Fibroblast of pulmonary artery (primary cell): ENCODE results near the gene MGMT.

ENCODE experiments used
- DNase-seq: peaks from one replicate; pipeline ENCODE4 v3.0.0-alpha.2; 2010; ENCODE audit warnings: low read depth
- H3K4me3 ChIP-seq: replicated peaks from 2 replicates; pipeline ENCODE4 v1.5.1; 2011; ENCODE audit warnings: low read depth, mild to moderate bottlenecking, control low read depth, low read length, moderate library complexity
- TF ChIP-seq, protein P1 (sequence below): IDR thresholded peaks from 2 replicates; pipeline ENCODE4 v1.5.1; 2011; ENCODE audit warnings: mild to moderate bottlenecking, control low read depth, low read length, inconsistent platforms; ENCODE audit errors: missing control alignments

Gene MGMT

DNA sequence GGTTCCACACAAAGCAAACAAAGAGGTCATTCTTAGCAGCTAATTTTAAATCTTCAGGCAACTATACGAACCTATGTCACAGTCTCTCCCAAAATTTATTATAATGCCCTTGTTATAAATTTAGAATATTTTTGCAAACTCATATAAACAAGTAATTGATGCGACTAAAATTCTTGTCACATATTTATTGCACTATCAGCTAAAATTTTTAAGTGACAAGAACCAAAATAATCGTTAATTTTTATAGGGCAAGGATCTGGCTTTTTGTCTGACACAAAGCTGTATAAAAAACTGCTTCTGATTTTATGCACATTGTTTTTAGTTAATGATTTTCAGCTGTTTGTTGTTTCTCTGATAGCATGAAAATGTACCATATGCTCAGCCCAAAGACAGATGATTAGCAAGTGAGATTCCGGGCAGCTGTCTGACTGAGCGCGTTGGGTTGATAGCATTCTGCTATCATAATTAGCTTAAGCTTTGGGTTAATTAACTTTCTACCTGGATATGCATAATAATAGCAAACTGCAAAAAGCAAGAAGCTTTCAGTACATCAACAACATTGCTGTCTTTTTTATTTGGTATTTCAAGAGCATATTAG, 136.0 kb downstream of the MGMT start:
- H3K4me3 ChIP-seq: no peak overlapping the region
- DNase-seq: no peak
- TF ChIP-seq, protein P1, sequence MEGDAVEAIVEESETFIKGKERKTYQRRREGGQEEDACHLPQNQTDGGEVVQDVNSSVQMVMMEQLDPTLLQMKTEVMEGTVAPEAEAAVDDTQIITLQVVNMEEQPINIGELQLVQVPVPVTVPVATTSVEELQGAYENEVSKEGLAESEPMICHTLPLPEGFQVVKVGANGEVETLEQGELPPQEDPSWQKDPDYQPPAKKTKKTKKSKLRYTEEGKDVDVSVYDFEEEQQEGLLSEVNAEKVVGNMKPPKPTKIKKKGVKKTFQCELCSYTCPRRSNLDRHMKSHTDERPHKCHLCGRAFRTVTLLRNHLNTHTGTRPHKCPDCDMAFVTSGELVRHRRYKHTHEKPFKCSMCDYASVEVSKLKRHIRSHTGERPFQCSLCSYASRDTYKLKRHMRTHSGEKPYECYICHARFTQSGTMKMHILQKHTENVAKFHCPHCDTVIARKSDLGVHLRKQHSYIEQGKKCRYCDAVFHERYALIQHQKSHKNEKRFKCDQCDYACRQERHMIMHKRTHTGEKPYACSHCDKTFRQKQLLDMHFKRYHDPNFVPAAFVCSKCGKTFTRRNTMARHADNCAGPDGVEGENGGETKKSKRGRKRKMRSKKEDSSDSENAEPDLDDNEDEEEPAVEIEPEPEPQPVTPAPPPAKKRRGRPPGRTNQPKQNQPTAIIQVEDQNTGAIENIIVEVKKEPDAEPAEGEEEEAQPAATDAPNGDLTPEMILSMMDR: no peak

DNA sequence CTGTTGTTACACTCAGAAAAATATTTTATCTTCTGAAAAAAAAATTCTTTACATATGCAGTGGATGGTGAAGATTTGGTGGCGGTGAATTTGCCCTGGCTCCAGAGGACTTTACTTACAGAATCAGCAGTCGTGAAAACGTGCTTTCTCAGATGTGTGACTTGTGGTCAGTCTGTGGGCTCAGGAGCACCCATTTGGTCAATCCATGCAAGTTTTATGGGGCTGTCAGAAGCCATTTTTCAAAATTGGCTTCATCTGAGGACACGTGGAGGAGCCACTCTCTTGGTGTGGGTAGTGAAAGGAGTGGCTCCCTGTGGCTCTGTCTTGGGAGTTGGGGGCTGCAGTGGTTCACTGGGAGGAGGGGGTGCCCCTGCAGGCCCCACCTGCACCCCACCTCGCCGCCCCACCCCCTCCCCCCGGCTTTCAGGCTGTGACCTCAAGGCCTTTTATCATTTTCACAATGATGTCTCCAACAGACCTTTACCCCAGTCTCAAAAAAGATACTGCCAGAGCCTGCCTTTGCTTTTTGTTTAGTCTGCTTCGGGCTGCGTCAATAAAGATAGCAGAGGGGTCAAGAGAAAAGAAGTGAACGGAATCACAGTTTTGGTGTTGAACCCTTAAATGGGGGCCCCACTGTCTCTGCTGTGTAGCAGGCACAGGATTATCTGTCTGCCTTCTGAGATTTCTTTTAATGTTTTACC, 137.4 kb downstream of the MGMT start:
- TF ChIP-seq, protein P1: no peak
- no peak overlapping the region for H3K4me3 ChIP-seq
- DNase-seq: no peak

DNA sequence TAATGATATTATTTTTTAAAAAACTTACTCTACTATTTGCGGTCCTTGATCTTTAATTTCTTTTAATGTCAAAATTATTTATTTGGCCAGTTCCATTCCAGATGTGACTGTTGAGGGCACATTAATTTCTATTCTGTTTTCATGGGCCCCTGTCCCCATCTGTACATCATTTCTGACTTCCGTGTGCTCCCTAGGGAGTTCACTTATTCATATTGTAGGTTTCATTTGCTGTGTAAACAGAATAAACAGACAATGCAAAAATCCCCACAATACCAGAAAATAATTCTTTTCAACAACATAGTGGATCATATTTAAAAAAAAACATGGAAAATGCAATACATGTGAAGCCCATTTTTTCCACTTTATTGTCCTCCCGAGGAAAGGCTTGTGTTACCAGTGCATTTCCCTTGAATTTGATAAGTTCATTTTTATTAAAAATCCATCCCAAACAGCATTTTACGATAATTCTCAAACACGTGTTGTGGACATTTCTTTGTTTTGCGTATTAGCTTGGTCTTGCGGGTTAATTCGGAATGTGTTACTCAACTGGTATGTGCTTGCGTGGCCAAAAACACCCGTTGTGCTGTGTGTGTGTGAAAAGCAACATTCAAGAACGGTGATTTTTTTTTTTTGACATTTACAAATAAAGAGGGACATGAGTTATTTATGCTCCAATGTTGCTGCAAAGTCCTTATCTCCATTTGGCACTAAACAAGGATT, 138.4 kb downstream of the MGMT start:
- H3K4me3 ChIP-seq: no peak overlapping the region
- TF ChIP-seq, protein P1: no peak
- no peak for DNase-seq

DNA sequence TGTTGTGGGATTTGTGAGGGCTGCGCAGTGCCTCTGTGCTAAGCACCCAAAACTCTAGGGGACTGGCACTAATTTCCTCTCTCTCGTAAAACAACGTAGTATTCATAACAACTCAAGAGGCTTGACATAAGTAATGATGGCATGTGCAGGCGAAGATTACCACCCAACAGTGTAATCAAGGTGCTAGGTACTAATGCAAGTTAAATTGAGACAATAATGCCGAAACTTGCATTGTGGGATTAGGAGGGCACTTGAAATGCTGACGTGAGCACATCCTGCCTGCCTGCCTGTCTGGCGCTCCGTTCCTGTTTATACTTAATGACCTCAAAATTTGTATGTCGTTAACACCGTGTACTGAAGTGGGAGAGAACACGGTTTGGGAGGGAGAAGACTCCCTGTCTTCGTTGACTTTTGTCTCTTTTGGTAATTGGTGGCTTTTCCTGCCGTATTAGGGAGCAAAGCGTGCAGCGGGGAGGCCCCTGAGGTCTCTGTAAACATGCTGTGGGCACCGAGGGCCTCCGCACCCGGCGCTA, 139.0 kb downstream of the MGMT start:
- TF ChIP-seq, protein P1: no peak
- no peak for DNase-seq
- H3K4me3 ChIP-seq: no peak overlapping the region

DNA sequence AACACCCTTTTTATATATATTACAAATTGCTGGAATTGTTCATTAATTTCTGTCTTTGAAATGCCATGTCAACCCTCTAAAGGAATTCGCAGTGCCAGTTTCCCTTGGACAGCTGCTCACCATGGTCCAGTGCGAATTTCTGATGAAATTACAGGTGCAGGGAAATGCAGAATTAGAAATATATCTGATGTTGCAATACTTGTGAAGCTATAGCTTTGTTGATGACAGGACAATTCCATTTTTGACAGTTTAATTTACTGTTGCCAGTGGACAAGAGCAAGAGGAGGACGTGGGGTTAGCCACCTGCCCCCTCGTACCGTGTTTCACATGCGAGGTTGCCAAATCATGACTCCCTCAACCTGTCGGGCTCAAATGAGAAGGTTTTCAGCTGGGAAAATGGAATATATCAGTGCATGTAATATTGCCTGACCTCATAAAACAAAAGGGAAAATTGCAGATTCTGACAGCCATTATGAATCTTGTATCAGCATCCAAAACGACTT, 140.6 kb downstream of the MGMT start:
- no peak for DNase-seq
- TF ChIP-seq, protein P1: no peak
- no peak overlapping the region for H3K4me3 ChIP-seq

DNA sequence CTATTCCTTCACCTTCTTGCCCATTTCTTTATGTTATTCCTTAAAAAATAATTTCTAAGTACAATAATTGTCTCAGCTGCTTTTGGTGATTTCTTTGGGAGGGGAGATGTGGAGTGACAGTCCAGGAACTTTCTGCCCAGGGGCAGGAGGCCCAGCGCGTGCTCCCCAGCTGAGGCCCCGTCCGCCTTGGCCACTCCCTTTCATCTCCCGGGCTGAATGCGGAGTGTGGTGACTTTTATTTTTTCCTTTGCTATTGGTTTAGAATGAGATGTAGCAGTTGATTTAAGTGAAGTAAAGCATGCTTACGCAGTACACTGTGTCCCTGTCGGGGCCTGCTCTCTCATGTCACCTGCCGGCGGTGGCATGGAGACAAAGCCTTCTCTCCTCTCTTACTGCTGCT, 141.6 kb downstream of the MGMT start:
- no peak for DNase-seq
- H3K4me3 ChIP-seq: no peak overlapping the region
- TF ChIP-seq, protein P1: no peak
